Measurements from ENCODE around the gene GAD2.

The GAD2 gene

GRCh38 chr10:26222563-26222962, 6.0 kb downstream of the GAD2 start:
- no peak for DNase-seq (ENCODE audit: low read depth)

- DNase-seq (ENCODE audit: low read depth) = no peak
Measured at GRCh38 chr10:26225322-26225721, 8.7 kb downstream of the GAD2 start.

- no peak for DNase-seq (ENCODE audit: low read depth)
Measured at GRCh38 chr10:26227786-26228185, 11.2 kb downstream of the GAD2 start.

GRCh38 chr10:26232174-26232573, 15.6 kb downstream of the GAD2 start:
- DNase-seq (ENCODE audit: low read depth) = no peak

GRCh38 chr10:26235761-26236160, 19.2 kb downstream of the GAD2 start:
- DNase-seq (ENCODE audit: low read depth) = no peak

- no peak for DNase-seq (ENCODE audit: low read depth)
Measured at GRCh38 chr10:26238378-26238777, 21.8 kb downstream of the GAD2 start.

- no peak for DNase-seq (ENCODE audit: low read depth)
Measured at GRCh38 chr10:26242706-26243350, 26.3 kb downstream of the GAD2 start.

GRCh38 chr10:26243351-26243720, 26.8 kb downstream of the GAD2 start:
- DNase-seq (ENCODE audit: low read depth) = no peak

- no peak for DNase-seq (ENCODE audit: low read depth)
Measured at GRCh38 chr10:26249681-26250080, 33.1 kb downstream of the GAD2 start.

- DNase-seq (ENCODE audit: low read depth) = no peak
Measured at GRCh38 chr10:26251925-26252324, 35.4 kb downstream of the GAD2 start.

GRCh38 chr10:26254616-26255015, 38.0 kb downstream of the GAD2 start:
- no peak for DNase-seq (ENCODE audit: low read depth)

- no peak for DNase-seq (ENCODE audit: low read depth)
Measured at GRCh38 chr10:26259341-26259740, 42.8 kb downstream of the GAD2 start.

GRCh38 chr10:26269754-26270153, 53.2 kb downstream of the GAD2 start:
- DNase-seq (ENCODE audit: low read depth) = no peak

- no peak for DNase-seq (ENCODE audit: low read depth)
Measured at GRCh38 chr10:26274391-26274790, 57.8 kb downstream of the GAD2 start.

- DNase-seq (ENCODE audit: low read depth) = no peak
Measured at GRCh38 chr10:26278295-26278694, 61.7 kb downstream of the GAD2 start.

- no peak for DNase-seq (ENCODE audit: low read depth)
Measured at GRCh38 chr10:26290236-26290635, 73.7 kb downstream of the GAD2 start.

- no peak for DNase-seq (ENCODE audit: low read depth)
Measured at GRCh38 chr10:26291721-26292480, 75.3 kb downstream of the GAD2 start.

- no peak for DNase-seq (ENCODE audit: low read depth)
Measured at GRCh38 chr10:26296360-26296759, 79.8 kb downstream of the GAD2 start.

- no peak for DNase-seq (ENCODE audit: low read depth)
Measured at GRCh38 chr10:26300001-26300400, 83.4 kb downstream of the GAD2 start.

- DNase-seq (ENCODE audit: low read depth) = no peak
Measured at GRCh38 chr10:26303366-26303765, 86.8 kb downstream of the GAD2 start.

GRCh38 chr10:26310361-26310760, 93.8 kb downstream of the GAD2 start:
- DNase-seq (ENCODE audit: low read depth) = no peak

GRCh38 chr10:26311383-26311940, 94.9 kb downstream of the GAD2 start:
- DNase-seq (ENCODE audit: low read depth) = no peak

- no peak for DNase-seq (ENCODE audit: low read depth)
Measured at GRCh38 chr10:26314265-26315013, 97.9 kb downstream of the GAD2 start.
